HEK293 (cell line): ENCODE results near the gene TGM5.
A peak's percentile ranks its signal among the peaks of the same experiment; 100 is the strongest.

Experiments
- CTCF ChIP-seq: fragments of 450-650 bp; formaldehyde crosslinking; IDR thresholded peaks from 2 replicates; pipeline ENCODE4 v1.5.1; 2016; ENCODE audit warnings: missing biosample characterization, missing genetic modification characterization
- ELK4 ChIP-seq: IDR thresholded peaks from 2 replicates; pipeline ENCODE4 v1.6.1; 2011; ENCODE audit warnings: mild to moderate bottlenecking, low read depth, low read length, borderline replicate concordance
- GFI1B ChIP-seq: fragments of 450-650 bp; formaldehyde crosslinking; IDR thresholded peaks from 2 replicates; pipeline ENCODE4 v1.5.1; 2016; ENCODE audit warnings: missing biosample characterization, missing genetic modification characterization
- GLIS1 ChIP-seq: fragments of 450-650 bp; formaldehyde crosslinking; IDR thresholded peaks from 2 replicates; pipeline ENCODE4 v1.5.1; 2016; ENCODE audit warnings: missing biosample characterization, missing genetic modification characterization
- MYNN ChIP-seq: fragments of 450-650 bp; formaldehyde crosslinking; IDR thresholded peaks from 2 replicates; pipeline ENCODE4 v1.5.1; 2016; ENCODE audit warnings: missing biosample characterization, missing genetic modification characterization, borderline replicate concordance
- OVOL3 ChIP-seq: fragments of 450-650 bp; formaldehyde crosslinking; IDR thresholded peaks from 2 replicates; pipeline ENCODE4 v1.5.1; 2016; ENCODE audit warnings: missing biosample characterization, missing genetic modification characterization
- TCF7L2 ChIP-seq: IDR thresholded peaks from 2 replicates; pipeline ENCODE4 v1.6.1; 2011; ENCODE audit warnings: low read depth, mild to moderate bottlenecking, inconsistent platforms, low read length, moderate library complexity, borderline replicate concordance
- ZBTB48 ChIP-seq: fragments of 450-650 bp; formaldehyde crosslinking; IDR thresholded peaks from 2 replicates; pipeline ENCODE4 v1.5.1; 2016; ENCODE audit warnings: missing biosample characterization, missing genetic modification characterization
- ZEB2 ChIP-seq: fragments of 450-650 bp; formaldehyde crosslinking; IDR thresholded peaks from 2 replicates; pipeline ENCODE4 v1.5.1; 2016; ENCODE audit warnings: missing biosample characterization, missing genetic modification characterization
- ZNF112 ChIP-seq: fragments of 450-650 bp; formaldehyde crosslinking; IDR thresholded peaks from 2 replicates; pipeline ENCODE4 v1.5.0; 2017; ENCODE audit warnings: missing biosample characterization, missing genetic modification characterization
- ZNF121 ChIP-seq: fragments of 450-650 bp; formaldehyde crosslinking; IDR thresholded peaks from 2 replicates; pipeline ENCODE4 v1.5.1; 2016; ENCODE audit warnings: missing biosample characterization, missing genetic modification characterization
- ZNF157 ChIP-seq: fragments of 450-650 bp; formaldehyde crosslinking; IDR thresholded peaks from 2 replicates; pipeline ENCODE4 v1.5.1; 2016; ENCODE audit warnings: missing biosample characterization, missing genetic modification characterization
- ZNF211 ChIP-seq: fragments of 450-650 bp; formaldehyde crosslinking; IDR thresholded peaks from 2 replicates; pipeline ENCODE4 v1.5.1; 2016; ENCODE audit warnings: low read depth, missing biosample characterization, missing genetic modification characterization
- ZNF23 ChIP-seq: fragments of 450-650 bp; formaldehyde crosslinking; IDR thresholded peaks from 2 replicates; pipeline ENCODE4 v1.5.1; 2016; ENCODE audit warnings: missing biosample characterization, missing genetic modification characterization, borderline replicate concordance
- ZNF24 ChIP-seq: fragments of 450-650 bp; formaldehyde crosslinking; IDR thresholded peaks from 2 replicates; pipeline ENCODE4 v1.5.1; 2016; ENCODE audit warnings: missing biosample characterization, missing genetic modification characterization
- ZNF248 ChIP-seq: fragments of 450-650 bp; formaldehyde crosslinking; IDR thresholded peaks from 2 replicates; pipeline ENCODE4 v1.5.1; 2017; ENCODE audit warnings: missing biosample characterization, missing genetic modification characterization
- ZNF350 ChIP-seq: fragments of 450-650 bp; formaldehyde crosslinking; IDR thresholded peaks from 2 replicates; pipeline ENCODE4 v1.5.0; 2017; ENCODE audit warnings: missing biosample characterization, mild to moderate bottlenecking, missing genetic modification characterization
- ZNF416 ChIP-seq: fragments of 450-650 bp; formaldehyde crosslinking; IDR thresholded peaks from 2 replicates; pipeline ENCODE4 v1.5.1; 2016; ENCODE audit warnings: missing biosample characterization, missing genetic modification characterization
- ZNF426 ChIP-seq: fragments of 450-650 bp; formaldehyde crosslinking; IDR thresholded peaks from 2 replicates; pipeline ENCODE4 v1.5.1; 2017; ENCODE audit warnings: missing biosample characterization, missing genetic modification characterization, mild to moderate bottlenecking, inconsistent platforms, moderate library complexity
- ZNF449 ChIP-seq: fragments of 450-650 bp; formaldehyde crosslinking; IDR thresholded peaks from 2 replicates; pipeline ENCODE4 v1.5.1; 2017; ENCODE audit warnings: missing biosample characterization, mild to moderate bottlenecking, missing genetic modification characterization, moderate library complexity
- ZNF473 ChIP-seq: fragments of 450-650 bp; formaldehyde crosslinking; IDR thresholded peaks from 2 replicates; pipeline ENCODE4 v1.5.1; 2017; ENCODE audit warnings: missing biosample characterization, missing genetic modification characterization
- ZNF530 ChIP-seq: fragments of 450-650 bp; formaldehyde crosslinking; IDR thresholded peaks from 2 replicates; pipeline ENCODE4 v1.5.1; 2016; ENCODE audit warnings: low read depth, missing biosample characterization, missing genetic modification characterization
- ZNF548 ChIP-seq: fragments of 450-650 bp; formaldehyde crosslinking; IDR thresholded peaks from 2 replicates; pipeline ENCODE4 v1.5.1; 2016; ENCODE audit warnings: missing biosample characterization, missing genetic modification characterization
- ZNF629 ChIP-seq: fragments of 450-650 bp; formaldehyde crosslinking; IDR thresholded peaks from 2 replicates; pipeline ENCODE4 v1.5.1; 2017; ENCODE audit warnings: missing biosample characterization, missing genetic modification characterization
- ZNF639 ChIP-seq: fragments of 450-650 bp; formaldehyde crosslinking; IDR thresholded peaks from 2 replicates; pipeline ENCODE4 v1.5.1; 2016; ENCODE audit warnings: missing biosample characterization, missing genetic modification characterization
- ZNF692 ChIP-seq: fragments of 450-650 bp; formaldehyde crosslinking; IDR thresholded peaks from 2 replicates; pipeline ENCODE4 v1.5.1; 2016; ENCODE audit warnings: missing biosample characterization, missing genetic modification characterization
- ZNF785 ChIP-seq: fragments of 450-650 bp; formaldehyde crosslinking; IDR thresholded peaks from 2 replicates; pipeline ENCODE4 v1.5.1; 2016; ENCODE audit warnings: missing biosample characterization, missing genetic modification characterization
- TF ChIP-seq, protein P1 (sequence below): fragments of 450-650 bp; formaldehyde crosslinking; IDR thresholded peaks from 2 replicates; pipeline ENCODE4 v1.5.1; 2017; ENCODE audit warnings: missing biosample characterization, missing genetic modification characterization
- TF ChIP-seq, protein P2 (sequence below): fragments of 450-650 bp; formaldehyde crosslinking; IDR thresholded peaks from 2 replicates; pipeline ENCODE4 v1.5.1; 2016; ENCODE audit warnings: missing biosample characterization, missing genetic modification characterization

TGM5 gene

GRCh38 chr15:43185157-43186002 lies 81.3 kb downstream of the TGM5 start, which contains the start of gene CCNDBP1 (continued):
- TF ChIP-seq CTCF (tag by site-specific recombination) = peak; percentile 41
- TF ChIP-seq, protein P1, sequence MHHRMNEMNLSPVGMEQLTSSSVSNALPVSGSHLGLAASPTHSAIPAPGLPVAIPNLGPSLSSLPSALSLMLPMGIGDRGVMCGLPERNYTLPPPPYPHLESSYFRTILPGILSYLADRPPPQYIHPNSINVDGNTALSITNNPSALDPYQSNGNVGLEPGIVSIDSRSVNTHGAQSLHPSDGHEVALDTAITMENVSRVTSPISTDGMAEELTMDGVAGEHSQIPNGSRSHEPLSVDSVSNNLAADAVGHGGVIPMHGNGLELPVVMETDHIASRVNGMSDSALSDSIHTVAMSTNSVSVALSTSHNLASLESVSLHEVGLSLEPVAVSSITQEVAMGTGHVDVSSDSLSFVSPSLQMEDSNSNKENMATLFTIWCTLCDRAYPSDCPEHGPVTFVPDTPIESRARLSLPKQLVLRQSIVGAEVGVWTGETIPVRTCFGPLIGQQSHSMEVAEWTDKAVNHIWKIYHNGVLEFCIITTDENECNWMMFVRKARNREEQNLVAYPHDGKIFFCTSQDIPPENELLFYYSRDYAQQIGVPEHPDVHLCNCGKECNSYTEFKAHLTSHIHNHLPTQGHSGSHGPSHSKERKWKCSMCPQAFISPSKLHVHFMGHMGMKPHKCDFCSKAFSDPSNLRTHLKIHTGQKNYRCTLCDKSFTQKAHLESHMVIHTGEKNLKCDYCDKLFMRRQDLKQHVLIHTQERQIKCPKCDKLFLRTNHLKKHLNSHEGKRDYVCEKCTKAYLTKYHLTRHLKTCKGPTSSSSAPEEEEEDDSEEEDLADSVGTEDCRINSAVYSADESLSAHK (tag by site-specific recombination) = no peak
- no peak for TF ChIP-seq ZNF350 (tag by site-specific recombination)
- TF ChIP-seq ZNF211 = no peak
- TF ChIP-seq ZNF426 = no peak
- TF ChIP-seq ZNF248 (tag by site-specific recombination) = no peak
- TF ChIP-seq, protein P2, sequence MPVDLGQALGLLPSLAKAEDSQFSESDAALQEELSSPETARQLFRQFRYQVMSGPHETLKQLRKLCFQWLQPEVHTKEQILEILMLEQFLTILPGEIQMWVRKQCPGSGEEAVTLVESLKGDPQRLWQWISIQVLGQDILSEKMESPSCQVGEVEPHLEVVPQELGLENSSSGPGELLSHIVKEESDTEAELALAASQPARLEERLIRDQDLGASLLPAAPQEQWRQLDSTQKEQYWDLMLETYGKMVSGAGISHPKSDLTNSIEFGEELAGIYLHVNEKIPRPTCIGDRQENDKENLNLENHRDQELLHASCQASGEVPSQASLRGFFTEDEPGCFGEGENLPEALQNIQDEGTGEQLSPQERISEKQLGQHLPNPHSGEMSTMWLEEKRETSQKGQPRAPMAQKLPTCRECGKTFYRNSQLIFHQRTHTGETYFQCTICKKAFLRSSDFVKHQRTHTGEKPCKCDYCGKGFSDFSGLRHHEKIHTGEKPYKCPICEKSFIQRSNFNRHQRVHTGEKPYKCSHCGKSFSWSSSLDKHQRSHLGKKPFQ (tag by site-specific recombination) = no peak
- no peak for TF ChIP-seq ZNF473 (tag by site-specific recombination)
- TF ChIP-seq ZNF121 = 0 out of 2 replicates have a peak, but pooled peaks have one; percentile 34
- no peak for TF ChIP-seq ZNF449 (tag by site-specific recombination)
- no peak for TF ChIP-seq ZNF24
- TF ChIP-seq ZEB2 (tag by site-specific recombination) = peak; percentile 38; the same call in 1 of the 2 replicates
- no peak for TF ChIP-seq ZNF112 (tag by site-specific recombination)
- peak; percentile 64; the same call in 1 of the 2 replicates for TF ChIP-seq ZNF692 (tag by site-specific recombination)
- 0 out of 2 replicates have a peak, but pooled peaks have one; percentile 35 for TF ChIP-seq OVOL3 (tag by site-specific recombination)
- TF ChIP-seq ZNF530 = no peak
- no peak for TF ChIP-seq ELK4
- no peak for TF ChIP-seq ZNF23 (tag by site-specific recombination)
- no peak for TF ChIP-seq GFI1B
- peak; percentile 66 for TF ChIP-seq ZNF629 (tag by site-specific recombination)
- TF ChIP-seq ZNF785 = no peak
- TF ChIP-seq ZNF157 = no peak
- no peak for TF ChIP-seq ZNF416 (tag by site-specific recombination)
- no peak for TF ChIP-seq TCF7L2
- TF ChIP-seq ZNF548 (tag by site-specific recombination) = no peak
- no peak for TF ChIP-seq MYNN (tag by site-specific recombination)
- peak; percentile 90 for TF ChIP-seq ZBTB48 (tag by site-specific recombination)
- peak; percentile 45; the same call in 1 of the 2 replicates for TF ChIP-seq GLIS1 (tag by site-specific recombination)
- TF ChIP-seq ZNF639 (tag by site-specific recombination) = no peak
